Right atrium auricular region (tissue), 2 donors: Measurements from ENCODE around the gene PTGES. TPM values are rescaled to one million over a fixed set of nuclear protein-coding genes. Genes with fewer than 3 reads are reported as not detected.
A peak's percentile ranks its signal among the peaks of the same experiment; 100 is the strongest.
"Not testable (repeated sequence)": the region's sequence is repeated elsewhere in the genome, so short reads cannot be mapped to it uniquely, and the experiment has no call there.

Source experiments
- DNase-seq: peaks from one replicate; pipeline ENCODE4 v3.0.0-alpha.2; 2019; ENCODE audit warnings: low spot score
- H3K27ac ChIP-seq, 2 donors: fragments of 200-600 bp; sonication (generic); 1 replicate in 1 of 2; 2 replicates in 1 of 2; pipeline ENCODE4 v1.5.1; 2016 to 2019
- H3K27me3 ChIP-seq, 2 donors: fragments of 200-600 bp; sonication (generic); one replicate each; pipeline versions ENCODE4 v1.5.1 to v1.6.0; 2017 to 2019
- H3K36me3 ChIP-seq: fragments of 200-600 bp; sonication (generic); one replicate; pipeline ENCODE4 v1.5.1; 2016
- H3K4me1 ChIP-seq, 2 donors: fragments of 200-600 bp; sonication (generic); one replicate each; pipeline versions ENCODE4 v1.5.1 to v1.6.0; 2017 to 2019
- H3K4me3 ChIP-seq, 2 donors: fragments of 200-600 bp; sonication (generic); 1 replicate in 1 of 2; 2 replicates in 1 of 2; pipeline ENCODE4 v1.5.1; 2017 to 2019; ENCODE audit warnings: mild to moderate bottlenecking in 1 of 2, moderate library complexity in 1 of 2
- H3K9me3 ChIP-seq, 2 donors: fragments of 200-600 bp; sonication (generic); one replicate each; pipeline ENCODE4 v1.5.1; 2019
- CTCF ChIP-seq, 2 donors: fragments of 200-600 bp; sonication (generic); IDR thresholded peaks; one replicate each; pipeline ENCODE4 v1.5.1; 2019; ENCODE audit warnings: antibody characterized with exemption in 2 of 2
- total RNA-seq, 2 donors: library from RNA; depleted of rRNA; stranded (reverse); fragments of >200 nt; gene quantifications; one replicate each; pipeline ENCODE4 v1.1.0, GENCODE V29; 2016

The PTGES gene
- total RNA-seq, 2 donors from 2014 or later, result 1.1 to 2.6 TPM

- TF ChIP-seq CTCF (IDR thresholded peaks at IDR 0.05), result no peak
- Histone ChIP-seq H3K27me3 (no peaks in the 10 kb centered on the region), H3K4me3 (no peak overlapping the region), H3K27ac (no peak overlapping the region), H3K4me1 (peaks cover 0 to 13% of the 10 kb centered on the region in 2 donors), H3K9me3 (no peaks in the 10 kb centered on the region), H3K36me3 (no peaks in the 10 kb centered on the region)
- DNase-seq, result no peak
Measured at GRCh38 chr9:129765764-129766317, 13.0 kb upstream of the PTGES start.

GRCh38 chr9:129762985-129763926 is 10.4 kb upstream of the PTGES start:
- no peaks in the 10 kb centered on the region for H3K36me3 ChIP-seq
- H3K4me1 ChIP-seq, result peaks cover 0 to 19% of the 10 kb centered on the region in 2 donors
- no peaks in the 10 kb centered on the region for H3K27me3 ChIP-seq
- TF ChIP-seq CTCF (IDR thresholded peaks at IDR 0.05), result no peak
- peak; percentile 74 for DNase-seq
- no peaks in the 10 kb centered on the region for H3K9me3 ChIP-seq
- peak overlapping the region; percentile 46 to 64 for H3K27ac ChIP-seq
- H3K4me3 ChIP-seq, result no peak overlapping the region

GRCh38 chr9:129762370-129762984 is 9.6 kb upstream of the PTGES start:
- DNase-seq, result peak; percentile 85
- Histone ChIP-seq H3K27ac (peak overlapping the region; percentile 46 to 64), H3K4me1 (peaks cover 0 to 19% of the 10 kb centered on the region in 2 donors)
- H3K9me3 ChIP-seq, H3K27me3 ChIP-seq, H3K36me3 ChIP-seq, H3K4me3 ChIP-seq: not testable (repeated sequence)

GRCh38 chr9:129761901-129762369 is 9.1 kb upstream of the PTGES start:
- no peak for DNase-seq
- Histone ChIP-seq H3K27ac (peak overlapping the region; percentile 46 to 64), H3K9me3 (no peaks in the 10 kb centered on the region), H3K36me3 (no peaks in the 10 kb centered on the region), H3K4me3 (no peak overlapping the region), H3K4me1 (peaks cover 0 to 19% of the 10 kb centered on the region in 2 donors), H3K27me3 (no peaks in the 10 kb centered on the region)
- TF ChIP-seq CTCF (IDR thresholded peaks at IDR 0.05), result no peak

GRCh38 chr9:129761293-129761900 is 8.6 kb upstream of the PTGES start:
- Histone ChIP-seq H3K4me1 (peaks cover 0 to 19% of the 10 kb centered on the region in 2 donors), H3K9me3 (no peaks in the 10 kb centered on the region), H3K27ac (peak overlapping the region; percentile 46 to 64), H3K36me3 (no peaks in the 10 kb centered on the region), H3K27me3 (no peaks in the 10 kb centered on the region), H3K4me3 (no peak overlapping the region)
- no peak for TF ChIP-seq CTCF (IDR thresholded peaks at IDR 0.05)
- peak; percentile 73 for DNase-seq

GRCh38 chr9:129760784-129761183 is 7.9 kb upstream of the PTGES start:
- H3K4me3 ChIP-seq, H3K9me3 ChIP-seq, H3K27me3 ChIP-seq, DNase-seq, H3K36me3 ChIP-seq: not testable (repeated sequence)
- Histone ChIP-seq H3K27ac (peak overlapping the region in 1 of 2 donors; percentile 64), H3K4me1 (peaks cover 0 to 19% of the 10 kb centered on the region in 2 donors)
